Measurements from ENCODE around the gene AHCYL1.

AHCYL1 gene

DNA sequence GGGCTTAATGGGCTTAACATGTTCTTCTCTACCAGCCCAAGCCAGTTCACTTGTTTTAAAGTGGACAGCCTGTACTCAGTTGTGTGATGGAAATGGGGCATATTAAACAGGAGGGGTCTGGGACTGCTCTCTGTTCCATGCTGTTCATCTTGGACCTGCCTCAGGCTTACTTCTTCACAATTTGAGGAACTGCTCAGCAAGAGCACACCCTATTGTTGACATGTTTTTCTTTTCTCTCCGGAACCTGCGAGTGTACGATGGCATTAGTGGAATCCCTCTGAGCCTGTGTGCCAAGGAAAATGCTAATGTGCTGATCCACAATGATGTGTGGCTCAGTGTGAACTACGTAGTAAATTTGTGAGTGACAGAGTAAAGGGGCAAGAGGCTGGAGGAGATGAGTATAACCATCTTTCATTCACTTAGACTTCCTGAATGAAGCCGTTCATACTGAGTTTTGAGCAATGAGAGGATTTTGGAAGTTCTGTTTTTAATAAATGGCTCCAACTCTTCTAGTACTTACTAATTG lies 6.9 kb downstream of the AHCYL1 start:
- H3K27ac ChIP-seq (ENCODE audit: low read depth, low read length): peak overlapping the region; percentile 33
- H3K9ac ChIP-seq (ENCODE audit: low read length): no peak overlapping the region
- H3K4me3 ChIP-seq (ENCODE audit: low read length): no peak overlapping the region
- no peaks in the 10 kb centered on the region for H3K36me3 ChIP-seq (ENCODE audit: control insufficient read depth, insufficient read depth, low read length)
- H3K4me1 ChIP-seq (ENCODE audit: control insufficient read depth, insufficient read depth, low read length): peaks cover 27% of the 10 kb centered on the region
- H3K27me3 ChIP-seq (ENCODE audit: control insufficient read depth, insufficient read depth, low read length): no peaks in the 10 kb centered on the region

- Histone ChIP-seq H3K27ac (ENCODE audit: low read depth, low read length) (peak overlapping the region; percentile 69), H3K4me1 (ENCODE audit: control insufficient read depth, insufficient read depth, low read length) (peaks cover 24% of the 10 kb centered on the region), H3K36me3 (ENCODE audit: control insufficient read depth, insufficient read depth, low read length) (no peaks in the 10 kb centered on the region), H3K4me3 (ENCODE audit: low read length) (no peak overlapping the region), H3K27me3 (ENCODE audit: control insufficient read depth, insufficient read depth, low read length) (no peaks in the 10 kb centered on the region), H3K9ac (ENCODE audit: low read length) (no peak overlapping the region)
Observed at GRCh38 chr1:109993885-109994284, 9.3 kb downstream of the AHCYL1 start.

- Histone ChIP-seq H3K9ac (ENCODE audit: low read length) (no peak overlapping the region), H3K36me3 (ENCODE audit: control insufficient read depth, insufficient read depth, low read length) (no peaks in the 10 kb centered on the region), H3K4me3 (ENCODE audit: low read length) (no peak overlapping the region), H3K27me3 (ENCODE audit: control insufficient read depth, insufficient read depth, low read length) (no peaks in the 10 kb centered on the region), H3K27ac (ENCODE audit: low read depth, low read length) (peak overlapping the region; percentile 69), H3K4me1 (ENCODE audit: control insufficient read depth, insufficient read depth, low read length) (peaks cover 24% of the 10 kb centered on the region)
Observed at GRCh38 chr1:109994654-109995053, 10.1 kb downstream of the AHCYL1 start.

GRCh38 chr1:109995536-109995935 lies 11.0 kb downstream of the AHCYL1 start:
- H3K4me1 ChIP-seq (ENCODE audit: control insufficient read depth, insufficient read depth, low read length): peaks cover 22% of the 10 kb centered on the region
- H3K27ac ChIP-seq (ENCODE audit: low read depth, low read length): peak overlapping the region; percentile 15
- H3K27me3 ChIP-seq (ENCODE audit: control insufficient read depth, insufficient read depth, low read length): no peaks in the 10 kb centered on the region
- H3K36me3 ChIP-seq (ENCODE audit: control insufficient read depth, insufficient read depth, low read length): no peaks in the 10 kb centered on the region
- no peak overlapping the region for H3K9ac ChIP-seq (ENCODE audit: low read length)
- no peak overlapping the region for H3K4me3 ChIP-seq (ENCODE audit: low read length)

DNA sequence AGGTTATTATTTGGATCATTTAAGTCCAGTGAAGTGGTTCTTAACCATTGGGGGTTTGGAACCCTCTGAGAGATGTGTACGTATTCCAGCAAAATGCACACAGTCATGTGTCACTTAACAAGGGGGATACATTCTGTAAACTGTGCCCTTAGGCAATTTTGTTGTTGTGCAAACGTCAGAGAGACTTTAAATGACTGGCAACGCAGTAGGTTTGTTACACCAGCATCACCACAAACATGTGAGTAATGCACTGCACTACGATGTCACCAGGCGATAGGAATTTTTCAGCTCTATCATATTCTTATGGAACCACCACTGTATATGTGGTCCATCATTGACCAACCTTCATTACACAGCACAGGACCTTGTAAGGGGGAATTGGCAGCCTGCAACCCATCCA lies 11.9 kb downstream of the AHCYL1 start:
- H3K9ac ChIP-seq (ENCODE audit: low read length): no peak overlapping the region
- H3K36me3 ChIP-seq (ENCODE audit: control insufficient read depth, insufficient read depth, low read length): no peaks in the 10 kb centered on the region
- no peak overlapping the region for H3K4me3 ChIP-seq (ENCODE audit: low read length)
- no peaks in the 10 kb centered on the region for H3K27me3 ChIP-seq (ENCODE audit: control insufficient read depth, insufficient read depth, low read length)
- H3K27ac ChIP-seq (ENCODE audit: low read depth, low read length): no peak overlapping the region
- peaks cover 22% of the 10 kb centered on the region for H3K4me1 ChIP-seq (ENCODE audit: control insufficient read depth, insufficient read depth, low read length)

DNA sequence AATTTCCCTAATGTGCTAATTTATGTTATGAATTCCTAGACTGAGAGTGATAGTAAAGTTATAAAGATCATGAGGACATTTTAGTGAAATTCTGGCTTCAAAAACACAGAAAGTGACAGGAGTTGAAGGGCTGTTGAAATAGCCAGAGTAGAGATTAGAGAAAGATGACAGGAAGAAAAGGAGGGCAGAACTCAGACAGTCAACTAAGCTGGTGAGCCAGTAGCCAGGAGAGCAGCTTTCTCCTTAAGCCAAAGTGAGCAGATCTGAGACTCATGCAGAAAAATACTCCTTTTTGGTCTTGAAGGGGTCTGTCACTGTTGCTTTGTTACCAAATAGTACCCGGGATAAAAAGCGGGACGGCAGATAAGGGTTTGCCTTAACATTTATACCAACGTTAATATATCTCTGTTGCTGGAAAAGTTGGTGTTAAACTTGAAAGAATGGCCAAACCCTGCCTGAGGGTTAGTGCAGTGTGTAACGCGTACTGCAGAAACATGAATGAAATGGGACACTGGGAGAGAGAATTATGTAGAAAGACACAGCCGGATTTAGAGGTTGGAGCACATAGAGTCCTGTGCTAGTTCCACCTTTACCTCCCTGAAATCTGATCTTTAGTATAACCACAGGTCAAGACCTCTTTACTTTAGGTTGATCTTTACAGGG lies 12.8 kb downstream of the AHCYL1 start:
- Histone ChIP-seq H3K27ac (ENCODE audit: low read depth, low read length) (no peak overlapping the region), H3K27me3 (ENCODE audit: control insufficient read depth, insufficient read depth, low read length) (no peaks in the 10 kb centered on the region), H3K36me3 (ENCODE audit: control insufficient read depth, insufficient read depth, low read length) (no peaks in the 10 kb centered on the region), H3K4me1 (ENCODE audit: control insufficient read depth, insufficient read depth, low read length) (peaks cover 21% of the 10 kb centered on the region), H3K9ac (ENCODE audit: low read length) (no peak overlapping the region), H3K4me3 (ENCODE audit: low read length) (no peak overlapping the region)

GRCh38 chr1:109997867-109998229 lies 13.3 kb downstream of the AHCYL1 start:
- Histone ChIP-seq H3K4me1 (ENCODE audit: control insufficient read depth, insufficient read depth, low read length) (peaks cover 17% of the 10 kb centered on the region), H3K4me3 (ENCODE audit: low read length) (no peak overlapping the region), H3K9ac (ENCODE audit: low read length) (no peak overlapping the region), H3K36me3 (ENCODE audit: control insufficient read depth, insufficient read depth, low read length) (no peaks in the 10 kb centered on the region), H3K27me3 (ENCODE audit: control insufficient read depth, insufficient read depth, low read length) (no peaks in the 10 kb centered on the region), H3K27ac (ENCODE audit: low read depth, low read length) (no peak overlapping the region)

- no peaks in the 10 kb centered on the region for H3K27me3 ChIP-seq (ENCODE audit: control insufficient read depth, insufficient read depth, low read length)
- no peaks in the 10 kb centered on the region for H3K36me3 ChIP-seq (ENCODE audit: control insufficient read depth, insufficient read depth, low read length)
- H3K4me3 ChIP-seq (ENCODE audit: low read length): no peak overlapping the region
- no peak overlapping the region for H3K9ac ChIP-seq (ENCODE audit: low read length)
- peaks cover 23% of the 10 kb centered on the region for H3K4me1 ChIP-seq (ENCODE audit: control insufficient read depth, insufficient read depth, low read length)
- H3K27ac ChIP-seq (ENCODE audit: low read depth, low read length): no peak overlapping the region
Observed at GRCh38 chr1:110002695-110003094, 18.1 kb downstream of the AHCYL1 start.

DNA sequence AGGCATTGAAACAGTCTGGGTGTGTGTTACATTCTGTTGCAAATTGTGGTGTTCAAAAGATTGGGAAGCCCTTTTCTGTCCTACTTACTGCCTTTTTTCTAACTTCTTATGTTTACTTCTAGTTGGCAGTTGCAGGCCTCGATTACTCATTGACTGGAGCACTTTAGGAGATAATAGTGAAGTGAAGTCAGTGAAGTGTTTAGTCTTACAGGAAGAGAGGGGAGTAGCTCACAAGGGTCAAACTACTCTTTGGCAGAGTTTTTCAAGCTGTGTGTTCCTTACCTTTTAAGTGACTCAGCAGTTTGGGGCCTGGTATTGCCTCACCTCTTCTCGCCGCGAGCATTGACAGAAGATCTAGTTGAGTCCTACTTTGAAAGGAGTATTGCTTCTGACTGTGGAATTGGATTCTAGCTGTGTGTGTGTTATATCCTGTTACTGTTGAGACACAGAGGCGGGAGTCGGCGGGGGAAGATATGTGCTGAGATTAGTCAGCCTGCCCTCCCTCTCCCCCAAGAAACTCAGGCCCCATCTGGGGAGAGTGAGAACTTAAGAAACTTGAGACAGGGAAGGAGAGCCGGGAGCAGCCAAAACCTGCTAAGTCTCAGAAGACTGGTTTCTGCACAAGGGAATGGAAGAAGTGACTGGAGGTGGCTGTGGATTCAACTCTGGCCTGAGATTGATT lies 19.3 kb downstream of the AHCYL1 start:
- Histone ChIP-seq H3K4me3 (ENCODE audit: low read length) (peak overlapping the region; percentile 7), H3K27ac (ENCODE audit: low read depth, low read length) (peak overlapping the region; percentile 77), H3K36me3 (ENCODE audit: control insufficient read depth, insufficient read depth, low read length) (peaks cover under 1% of the 10 kb centered on the region), H3K27me3 (ENCODE audit: control insufficient read depth, insufficient read depth, low read length) (no peaks in the 10 kb centered on the region), H3K9ac (ENCODE audit: low read length) (no peak overlapping the region), H3K4me1 (ENCODE audit: control insufficient read depth, insufficient read depth, low read length) (peaks cover 22% of the 10 kb centered on the region)

- Histone ChIP-seq H3K9ac (ENCODE audit: low read length) (no peak overlapping the region), H3K4me3 (ENCODE audit: low read length) (peak overlapping the region; percentile 7), H3K4me1 (ENCODE audit: control insufficient read depth, insufficient read depth, low read length) (peaks cover 22% of the 10 kb centered on the region)
Observed at GRCh38 chr1:110004583-110004982, 20.0 kb downstream of the AHCYL1 start.

DNA sequence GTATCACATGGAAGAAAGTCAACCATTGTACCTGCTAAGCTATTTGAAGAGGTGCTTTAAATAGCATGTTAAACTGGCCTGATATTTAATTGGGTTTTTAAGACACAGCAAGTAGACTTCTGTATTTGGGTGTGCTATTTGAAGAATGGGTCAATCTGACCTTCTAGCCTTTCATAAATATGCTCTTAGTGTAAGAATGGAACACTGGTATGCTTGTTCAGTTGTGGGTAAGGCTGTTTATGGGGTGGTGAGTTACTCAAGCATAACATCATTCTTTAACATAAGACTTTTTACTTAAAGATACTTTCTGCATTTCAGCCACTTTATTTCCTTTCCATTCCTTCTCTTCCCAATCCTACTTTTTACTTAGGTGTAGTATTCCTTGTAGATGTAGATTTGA lies 21.4 kb downstream of the AHCYL1 start:
- Histone ChIP-seq H3K27me3 (ENCODE audit: control insufficient read depth, insufficient read depth, low read length) (no peaks in the 10 kb centered on the region), H3K27ac (ENCODE audit: low read depth, low read length) (peak overlapping the region; percentile 11), H3K4me3 (ENCODE audit: low read length) (no peak overlapping the region), H3K36me3 (ENCODE audit: control insufficient read depth, insufficient read depth, low read length) (peaks cover 14% of the 10 kb centered on the region), H3K9ac (ENCODE audit: low read length) (no peak overlapping the region), H3K4me1 (ENCODE audit: control insufficient read depth, insufficient read depth, low read length) (peaks cover 22% of the 10 kb centered on the region)

More at GRCh38 chr1:110004583-110004982, 20.0 kb downstream of the AHCYL1 start:
- Histone ChIP-seq H3K27ac (ENCODE audit: low read depth, low read length) (peak overlapping the region; percentile 77), H3K36me3 (ENCODE audit: control insufficient read depth, insufficient read depth, low read length) (peaks cover 7% of the 10 kb centered on the region), H3K27me3 (ENCODE audit: control insufficient read depth, insufficient read depth, low read length) (no peaks in the 10 kb centered on the region)

DNA sequence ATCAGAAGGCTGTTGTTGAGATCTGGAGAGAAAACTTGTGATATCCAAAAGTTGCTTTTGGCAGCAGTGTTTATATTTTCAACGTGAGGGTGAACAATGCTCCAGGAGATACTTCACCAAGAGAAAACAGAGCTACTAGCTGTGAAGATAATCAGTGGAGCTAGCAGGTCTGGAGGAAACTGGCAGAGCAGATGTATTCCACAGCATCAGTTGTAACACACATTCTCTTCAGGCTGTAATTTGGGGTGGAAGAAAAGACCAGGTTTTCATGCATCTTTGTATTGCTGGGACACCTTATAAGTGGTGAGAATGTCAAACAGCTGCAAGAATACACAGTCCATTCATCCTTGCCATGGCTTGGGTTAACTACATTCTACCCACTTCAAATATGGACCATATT lies 22.0 kb downstream of the AHCYL1 start:
- H3K4me3 ChIP-seq (ENCODE audit: low read length): no peak overlapping the region
- H3K9ac ChIP-seq (ENCODE audit: low read length): no peak overlapping the region
- H3K27me3 ChIP-seq (ENCODE audit: control insufficient read depth, insufficient read depth, low read length): no peaks in the 10 kb centered on the region
- H3K4me1 ChIP-seq (ENCODE audit: control insufficient read depth, insufficient read depth, low read length): peaks cover 22% of the 10 kb centered on the region
- H3K27ac ChIP-seq (ENCODE audit: low read depth, low read length): no peak overlapping the region
- H3K36me3 ChIP-seq (ENCODE audit: control insufficient read depth, insufficient read depth, low read length): peaks cover 15% of the 10 kb centered on the region
